ENCODE measurements around the gene CRADD. TPM values are rescaled to one million over a fixed set of nuclear protein-coding genes. Genes with fewer than 3 reads are reported as not detected.

The CRADD gene
- total RNA-seq, 4 donors from 2014 or later: 29.3 to 61.7 (median 46.5) TPM

GRCh38 chr12:93875157-93875556 is 198.0 kb downstream of the CRADD start:
- Histone ChIP-seq H3K36me3 (no peaks in the 10 kb centered on the region), H3K27ac (no peak overlapping the region), H3K4me3 (no peak overlapping the region), H3K9me3 (peaks cover 18% of the 10 kb centered on the region), H3K4me1 (no peaks in the 10 kb centered on the region), H3K27me3 (no peaks in the 10 kb centered on the region)
- no peak for TF ChIP-seq EP300 (IDR thresholded peaks at IDR 0.05)
- TF ChIP-seq POLR2AphosphoS5 (IDR thresholded peaks at IDR 0.05): no peak
- no peak for TF ChIP-seq POLR2A (IDR thresholded peaks at IDR 0.05)
- TF ChIP-seq CTCF (IDR thresholded peaks at IDR 0.05): no peak
- WGBS: 90% methylated on average over 1 of the region's 1 CpG
- DNase-seq (ENCODE audit: low spot score in 2 of 2): no peak

GRCh38 chr12:93876360-93876759 is 199.2 kb downstream of the CRADD start:
- no peaks in the 10 kb centered on the region for H3K27me3 ChIP-seq
- H3K36me3 ChIP-seq: no peaks in the 10 kb centered on the region
- DNase-seq (ENCODE audit: low spot score in 2 of 2): no peak
- no peak overlapping the region for H3K4me3 ChIP-seq
- no peak overlapping the region for H3K27ac ChIP-seq
- TF ChIP-seq POLR2A (IDR thresholded peaks at IDR 0.05) (no peak), CTCF (IDR thresholded peaks at IDR 0.05) (no peak), POLR2AphosphoS5 (IDR thresholded peaks at IDR 0.05) (no peak), EP300 (IDR thresholded peaks at IDR 0.05) (no peak)
- H3K4me1 ChIP-seq: no peaks in the 10 kb centered on the region
- H3K9me3 ChIP-seq: peaks cover 13% of the 10 kb centered on the region

- H3K36me3 ChIP-seq: no peaks in the 10 kb centered on the region
- no peak for DNase-seq (ENCODE audit: low spot score in 2 of 2)
- H3K27ac ChIP-seq: no peak overlapping the region
- H3K4me1 ChIP-seq: no peaks in the 10 kb centered on the region
- no peaks in the 10 kb centered on the region for H3K27me3 ChIP-seq
- no peak for TF ChIP-seq POLR2A (IDR thresholded peaks at IDR 0.05)
- no peak for TF ChIP-seq POLR2AphosphoS5 (IDR thresholded peaks at IDR 0.05)
- no peak for TF ChIP-seq EP300 (IDR thresholded peaks at IDR 0.05)
- TF ChIP-seq CTCF (IDR thresholded peaks at IDR 0.05): no peak
- peaks cover 9% of the 10 kb centered on the region for H3K9me3 ChIP-seq
- H3K4me3 ChIP-seq: no peak overlapping the region
These were observed 200.3 kb downstream of the CRADD start for GRCh38 chr12:93877446-93877845.

- H3K4me1 ChIP-seq: no peaks in the 10 kb centered on the region
- no peaks in the 10 kb centered on the region for H3K27me3 ChIP-seq
- WGBS: 93% methylated on average over 6 of the region's 6 CpGs
- no peaks in the 10 kb centered on the region for H3K36me3 ChIP-seq
- no peak for TF ChIP-seq EP300 (IDR thresholded peaks at IDR 0.05)
- no peak for TF ChIP-seq CTCF (IDR thresholded peaks at IDR 0.05)
- no peak for TF ChIP-seq POLR2AphosphoS5 (IDR thresholded peaks at IDR 0.05)
- TF ChIP-seq POLR2A (IDR thresholded peaks at IDR 0.05): no peak
- H3K4me3 ChIP-seq: no peak overlapping the region
- H3K9me3 ChIP-seq: no peaks in the 10 kb centered on the region
- no peak for DNase-seq (ENCODE audit: low spot score in 2 of 2)
- no peak overlapping the region for H3K27ac ChIP-seq
These were observed 202.6 kb downstream of the CRADD start for GRCh38 chr12:93879476-93880421.

GRCh38 chr12:93880853-93881522 is 203.8 kb downstream of the CRADD start:
- Histone ChIP-seq H3K9me3 (no peaks in the 10 kb centered on the region), H3K27ac (no peak overlapping the region), H3K4me1 (no peaks in the 10 kb centered on the region), H3K27me3 (no peaks in the 10 kb centered on the region), H3K36me3 (no peaks in the 10 kb centered on the region), H3K4me3 (no peak overlapping the region)
- TF ChIP-seq CTCF (IDR thresholded peaks at IDR 0.05) (no peak), POLR2AphosphoS5 (IDR thresholded peaks at IDR 0.05) (no peak), POLR2A (IDR thresholded peaks at IDR 0.05) (no peak), EP300 (IDR thresholded peaks at IDR 0.05) (no peak)
- no peak for DNase-seq (ENCODE audit: low spot score in 2 of 2)
- 85% methylated on average over 1 of the region's 1 CpG for WGBS

Data from suprapubic skin (tissue), 4 donors.